Heart left ventricle (tissue), 13 donors: ENCODE data around the gene ARHGEF17.

ENCODE experiments used
- POLR2A ChIP-seq, 2 donors: fragments of 450-650 bp; IDR thresholded peaks; one replicate each; pipeline ENCODE4 v1.6.1; 2017; ENCODE audit warnings: antibody characterized with exemption in 2 of 2, mild to moderate bottlenecking in 2 of 2, moderate library complexity in 2 of 2
- TF ChIP-seq, protein P1 (sequence below), 12 donors: fragments of 200-600 bp; sonication (generic) in 4 of 12; IDR thresholded peaks; one replicate each; pipeline versions ENCODE4 v1.5.0 to v1.8.0; 2018 to 2022; ENCODE audit warnings: antibody characterized with exemption in 12 of 12, mild to moderate bottlenecking in 5 of 12
- donor health status: ischemic (EF 13 %, LVEDD 7.1; RV severe dilation, severe dysfunction).
- donor health status: DM: no; HTN: yes; CAD: no.
- donor health status: DM: no; HTN: no; CAD: no.
- donor health status: ischemic (EF 25% LVEDD 6.9; RV normal size, moderate dysfunction).
- donor health status: ischemic (EF 25% LVEDD 5.7; RV mildly dilated, moderate dysfunction).
- donor health status: ischemic (EF 35%, LVEDD 5.7; RV mildly dilated, moderate dysfunction).
- donor health status: nonischemic (EF 11% LVEDD 7.7; RV severe dilation, severe dysfunction).
- donor health status: DM: yes; HTN: yes; CAD: no.
- donor health status: PGD.
- donor health status: ischemic (EF 29% LVEDD 5.4; RV normal size, mild dysfunction).
- donor health status: nonischemic (EF 23%, LVEDD 6.1; RV moderate dilation, normal function).

DNA sequence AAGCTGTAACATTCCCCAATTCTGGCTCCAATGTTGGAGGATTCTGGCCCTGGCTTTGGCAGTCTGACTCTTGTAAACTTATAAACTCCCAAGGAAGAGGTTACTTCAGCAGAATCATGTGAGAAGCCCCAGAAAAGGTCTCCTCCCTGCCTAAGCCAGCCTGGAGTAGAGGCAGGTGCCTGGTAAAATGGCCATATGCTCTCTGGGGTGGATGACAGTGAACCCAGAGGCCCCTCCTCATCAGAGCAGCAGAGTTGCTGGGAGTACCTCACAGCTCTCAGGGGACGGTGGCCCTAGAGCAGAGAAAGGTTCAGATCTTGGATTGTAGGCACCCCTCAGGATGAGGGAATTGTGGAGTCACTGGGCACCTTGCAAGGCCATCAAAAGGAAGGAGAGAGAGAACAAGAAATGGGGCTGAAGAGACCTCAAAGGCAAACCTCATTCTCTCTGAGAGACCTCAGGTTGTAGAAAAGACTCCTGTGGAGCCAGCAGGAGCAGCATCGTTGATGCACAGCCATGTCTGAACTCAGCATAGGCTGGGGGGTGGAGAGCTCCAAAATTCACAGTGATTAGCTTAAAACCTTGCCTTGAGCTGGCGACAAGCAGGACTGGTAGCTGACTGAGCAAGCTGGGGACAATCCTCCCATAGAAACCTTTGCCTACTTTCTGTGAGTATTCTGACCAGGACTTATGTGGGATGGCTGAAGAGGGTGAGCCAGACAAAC is 40.8 kb upstream of the ARHGEF17 start:
- TF ChIP-seq, protein P1, sequence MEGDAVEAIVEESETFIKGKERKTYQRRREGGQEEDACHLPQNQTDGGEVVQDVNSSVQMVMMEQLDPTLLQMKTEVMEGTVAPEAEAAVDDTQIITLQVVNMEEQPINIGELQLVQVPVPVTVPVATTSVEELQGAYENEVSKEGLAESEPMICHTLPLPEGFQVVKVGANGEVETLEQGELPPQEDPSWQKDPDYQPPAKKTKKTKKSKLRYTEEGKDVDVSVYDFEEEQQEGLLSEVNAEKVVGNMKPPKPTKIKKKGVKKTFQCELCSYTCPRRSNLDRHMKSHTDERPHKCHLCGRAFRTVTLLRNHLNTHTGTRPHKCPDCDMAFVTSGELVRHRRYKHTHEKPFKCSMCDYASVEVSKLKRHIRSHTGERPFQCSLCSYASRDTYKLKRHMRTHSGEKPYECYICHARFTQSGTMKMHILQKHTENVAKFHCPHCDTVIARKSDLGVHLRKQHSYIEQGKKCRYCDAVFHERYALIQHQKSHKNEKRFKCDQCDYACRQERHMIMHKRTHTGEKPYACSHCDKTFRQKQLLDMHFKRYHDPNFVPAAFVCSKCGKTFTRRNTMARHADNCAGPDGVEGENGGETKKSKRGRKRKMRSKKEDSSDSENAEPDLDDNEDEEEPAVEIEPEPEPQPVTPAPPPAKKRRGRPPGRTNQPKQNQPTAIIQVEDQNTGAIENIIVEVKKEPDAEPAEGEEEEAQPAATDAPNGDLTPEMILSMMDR (IDR thresholded peaks at IDR 0.05): no peak
- TF ChIP-seq POLR2A (IDR thresholded peaks at IDR 0.05): no peak
